HG02678 (cell line): Measurements from ENCODE around the gene LRRC8C.
"Not testable (repeated sequence)": the region's sequence is repeated elsewhere in the genome, so short reads cannot be mapped to it uniquely, and the experiment has no call there.

Experiments used
- ATAC-seq: cut with Tn5 transposase; IDR thresholded peaks from one replicate; pipeline ENCODE4 v1.9.1; 2021; ENCODE audit warnings: mild to moderate bottlenecking, moderate library complexity; ENCODE audit not compliant: unreplicated experiment

Gene LRRC8C

DNA sequence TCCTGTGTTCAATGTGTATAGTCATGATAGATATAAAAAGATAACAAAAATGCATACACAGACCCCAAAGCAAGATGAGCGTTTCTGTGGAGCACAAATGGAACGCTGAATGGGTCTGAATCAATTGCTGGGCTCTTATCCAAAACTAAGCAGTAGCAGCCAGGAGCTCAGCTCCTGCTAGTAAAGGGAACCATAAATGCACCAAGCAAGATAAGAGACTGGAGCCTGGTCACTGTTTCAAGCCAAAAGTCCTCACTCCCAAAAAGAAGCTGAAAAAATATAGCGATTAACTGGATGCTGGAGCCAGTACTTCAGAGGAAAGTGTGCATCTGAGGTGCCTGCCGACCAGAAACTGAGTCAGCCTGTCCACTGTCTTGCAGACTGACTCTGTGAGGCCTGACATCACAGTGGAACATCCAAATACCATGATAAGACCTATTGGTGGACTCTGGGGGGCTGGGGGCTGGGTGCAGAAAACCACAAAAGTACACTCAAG lies 68.9 kb downstream of the LRRC8C start:
- no peak for ATAC-seq

DNA sequence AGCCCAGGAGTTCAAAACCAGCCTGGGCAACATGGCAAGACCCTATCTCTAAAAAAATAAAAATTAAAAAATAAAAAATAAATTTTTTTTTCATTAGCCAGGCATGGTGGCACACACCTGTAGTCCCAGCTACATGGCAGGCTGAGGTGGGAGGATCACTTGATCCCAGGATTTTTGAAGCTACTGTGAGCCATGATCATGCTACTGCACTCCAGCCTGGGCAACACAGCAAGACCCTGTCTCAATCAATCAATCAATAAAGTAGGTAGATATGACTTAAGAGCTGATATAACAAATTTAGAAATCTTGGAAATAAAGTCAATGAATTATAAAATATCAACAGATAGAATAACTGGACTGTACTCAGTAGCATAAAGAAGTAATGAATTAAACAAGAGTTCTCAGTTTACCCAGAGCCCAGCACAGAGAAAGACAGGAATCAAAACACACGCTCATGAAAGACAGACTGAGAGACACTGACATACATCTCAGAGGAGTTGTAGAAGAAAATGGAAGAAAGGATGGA lies 69.7 kb downstream of the LRRC8C start:
- ATAC-seq: no peak

- ATAC-seq: no peak
Measured at GRCh38 chr1:89703469-89703868, 70.5 kb downstream of the LRRC8C start.

- ATAC-seq: no peak
Measured at GRCh38 chr1:89704014-89704413, 71.1 kb downstream of the LRRC8C start.

DNA sequence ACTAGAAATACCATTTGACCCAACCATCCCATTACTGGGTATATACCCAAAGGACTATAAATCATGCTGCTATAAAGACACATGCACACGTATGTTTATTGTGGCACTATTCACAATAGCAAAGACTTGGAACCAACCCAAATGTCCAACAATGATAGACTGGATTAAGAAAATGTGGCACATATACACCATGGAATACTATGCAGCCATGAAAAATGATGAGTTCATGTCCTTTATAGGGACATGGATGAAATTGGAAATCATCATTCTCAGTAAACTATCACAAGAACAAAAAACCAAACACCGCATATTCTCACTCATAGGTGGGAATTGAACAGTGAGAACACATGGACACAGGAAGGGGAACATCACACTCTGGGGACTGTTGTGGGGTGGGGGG lies 72.0 kb downstream of the LRRC8C start:
- ATAC-seq: not testable (repeated sequence)

- peak; percentile 81 for ATAC-seq
Measured at GRCh38 chr1:89705901-89706699, 73.2 kb downstream of the LRRC8C start.

- ATAC-seq: peak; percentile 30
Measured at GRCh38 chr1:89706700-89707012, 73.7 kb downstream of the LRRC8C start.

DNA sequence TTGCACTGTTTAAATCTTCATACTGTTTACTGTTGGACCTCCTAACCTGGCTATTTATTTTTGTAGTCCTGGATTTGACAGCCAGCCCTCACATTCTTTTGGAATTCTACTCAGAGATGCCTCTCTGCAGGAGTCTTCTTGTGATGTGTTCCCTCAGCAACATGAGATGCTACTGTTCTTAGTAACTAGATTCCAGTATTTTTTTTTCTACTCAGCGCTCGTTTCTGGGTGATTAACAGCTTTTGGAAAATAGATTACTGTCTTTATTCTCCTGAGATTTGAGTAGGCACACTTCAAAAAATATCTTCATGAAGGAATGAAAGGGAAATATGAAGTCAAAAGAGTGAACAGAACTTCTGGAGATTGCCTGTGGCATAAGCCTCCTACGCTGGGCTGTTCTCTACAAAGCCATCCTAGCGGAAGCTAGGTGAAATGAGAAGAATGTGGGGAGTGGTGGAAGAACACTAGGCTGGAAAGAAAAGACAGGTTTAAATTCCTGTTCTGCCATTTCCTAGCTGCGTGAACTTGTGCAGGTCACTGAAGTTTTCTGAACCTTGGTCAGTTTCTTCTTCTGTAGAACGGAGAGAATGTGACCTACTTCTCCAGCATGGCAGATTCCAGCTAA lies 75.9 kb downstream of the LRRC8C start:
- no peak for ATAC-seq

- ATAC-seq: no peak
Measured at GRCh38 chr1:89710498-89711139, 77.7 kb downstream of the LRRC8C start.

GRCh38 chr1:89711140-89711778 lies 78.3 kb downstream of the LRRC8C start:
- ATAC-seq: no peak

- ATAC-seq: no peak
Measured at GRCh38 chr1:89712420-89712819, 79.5 kb downstream of the LRRC8C start.

DNA sequence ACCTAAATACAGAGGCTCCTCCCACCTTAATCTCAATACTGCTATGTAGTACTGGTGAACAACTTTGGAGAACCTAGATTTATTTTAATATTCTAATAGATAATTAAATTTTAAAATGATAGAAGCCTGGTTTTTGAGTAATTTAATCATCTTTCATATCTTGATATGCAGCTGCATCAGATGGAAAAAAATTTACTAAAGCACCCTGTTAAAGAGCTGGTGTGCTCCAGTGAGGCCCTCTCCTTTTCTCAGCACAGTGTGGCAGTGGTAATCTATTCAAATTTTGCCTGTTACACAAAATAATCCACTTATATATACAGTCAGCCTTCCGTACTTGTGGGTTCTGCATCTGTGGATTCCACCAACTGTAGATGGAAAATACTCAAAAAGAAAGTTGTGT lies 82.8 kb downstream of the LRRC8C start:
- no peak for ATAC-seq

DNA sequence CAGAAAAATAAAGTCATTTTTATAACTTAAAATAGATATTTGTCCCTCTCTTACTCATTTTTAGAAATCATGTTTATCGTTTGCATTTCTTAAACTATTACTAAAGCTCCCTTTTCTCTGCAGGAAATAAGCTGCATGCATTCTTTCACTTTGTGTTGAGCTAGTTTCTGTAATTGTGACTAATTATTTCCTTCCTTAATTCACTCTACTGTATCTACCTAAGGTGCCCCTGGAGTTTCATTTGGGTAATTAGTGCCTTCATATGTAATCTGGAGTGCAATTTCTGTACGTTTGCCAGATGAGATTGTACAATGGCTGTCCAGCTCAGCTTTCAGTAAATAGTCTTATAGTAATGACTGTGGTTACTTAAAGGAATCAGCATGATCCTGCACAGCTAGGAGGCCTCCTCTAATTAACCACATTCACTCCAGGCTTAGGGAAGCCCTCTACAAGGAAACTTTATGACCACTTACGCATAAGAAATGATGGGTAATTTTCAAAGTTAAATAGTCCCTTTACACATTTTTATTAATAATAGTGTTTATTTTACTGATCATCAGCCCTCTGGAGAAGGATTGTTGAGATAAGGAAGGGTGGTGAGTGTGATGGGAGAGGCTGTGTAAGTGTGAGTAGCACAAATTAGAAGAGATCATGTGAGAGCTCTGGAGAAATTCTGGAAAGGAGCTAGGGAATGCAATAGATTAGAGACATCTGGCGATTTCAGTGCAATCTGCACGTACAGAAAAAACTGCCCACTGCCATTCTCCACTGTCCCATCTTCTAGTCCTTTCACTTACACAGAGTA lies 86.8 kb downstream of the LRRC8C start:
- peak; percentile 92 for ATAC-seq

DNA sequence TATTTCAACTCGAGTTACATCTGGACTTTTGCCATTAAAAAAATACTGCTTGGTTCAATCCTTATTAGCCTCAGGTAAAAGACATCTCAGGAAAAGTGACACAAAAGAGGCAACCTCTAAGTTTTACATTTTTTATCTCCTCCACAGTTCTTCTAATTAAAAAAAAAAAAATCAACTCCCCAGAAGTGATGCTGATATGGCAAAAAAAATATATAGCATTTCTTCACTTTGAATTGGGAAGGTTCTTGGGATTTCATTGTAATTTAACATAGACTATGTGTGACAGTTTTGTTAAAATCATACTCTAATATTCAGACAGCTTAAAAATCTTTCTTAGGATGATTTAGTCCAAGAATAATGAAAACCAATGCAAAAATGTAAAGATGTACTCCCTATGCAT lies 87.9 kb downstream of the LRRC8C start:
- ATAC-seq: no peak

GRCh38 chr1:89721351-89721750 lies 88.4 kb downstream of the LRRC8C start:
- no peak for ATAC-seq

DNA sequence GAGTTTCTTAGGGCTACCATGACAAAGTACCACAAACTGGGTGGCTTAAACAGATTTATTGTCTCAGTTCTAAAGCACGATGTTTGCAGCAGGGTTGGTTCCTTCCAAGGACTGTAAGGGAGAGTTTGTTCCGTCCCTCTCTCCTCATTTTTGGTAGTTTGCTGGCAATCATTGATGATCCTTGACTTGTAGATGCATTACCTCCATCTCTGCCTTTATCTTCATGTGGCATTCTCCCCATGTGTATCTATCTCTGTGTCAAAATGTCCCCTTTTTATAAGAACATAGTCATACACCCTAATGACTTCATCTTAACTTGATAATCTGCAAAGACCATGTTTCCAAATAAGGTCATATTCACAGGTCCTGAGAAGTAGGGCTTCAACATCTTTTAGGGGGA lies 90.2 kb downstream of the LRRC8C start:
- no peak for ATAC-seq

- no peak for ATAC-seq
Measured at GRCh38 chr1:89723863-89724262, 90.9 kb downstream of the LRRC8C start.

DNA sequence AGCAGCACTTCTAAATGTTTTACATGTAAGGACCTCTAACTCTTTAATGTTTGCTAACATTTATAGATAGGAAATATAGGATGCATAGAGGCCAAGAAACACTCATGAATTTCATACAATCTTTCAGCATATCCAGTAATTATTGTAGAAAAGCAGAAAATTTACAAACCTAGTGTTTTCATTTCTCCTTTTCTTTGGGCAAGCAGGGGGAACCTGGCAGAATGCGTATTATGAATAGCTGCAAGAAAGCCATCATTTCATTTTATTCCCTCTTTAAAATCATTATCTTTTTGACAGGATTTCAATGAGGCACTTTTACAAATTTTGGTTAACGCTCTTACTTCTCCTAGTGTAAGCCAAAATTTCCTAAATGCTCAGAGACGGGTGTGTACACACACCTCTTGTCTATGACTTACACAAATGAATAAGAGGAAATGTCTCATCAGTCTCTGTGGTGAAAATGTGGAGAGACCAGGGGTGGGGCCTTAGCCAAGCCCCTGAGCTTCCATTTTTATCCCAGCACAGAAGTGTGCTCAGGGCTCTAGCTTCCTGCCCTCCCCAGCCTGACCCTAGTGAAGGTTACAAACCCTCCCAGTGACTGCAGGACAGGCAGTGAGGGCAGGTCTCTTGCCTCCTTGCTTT lies 91.6 kb downstream of the LRRC8C start:
- ATAC-seq: peak; percentile 59

GRCh38 chr1:89725011-89725370 lies 92.1 kb downstream of the LRRC8C start:
- no peak for ATAC-seq

- ATAC-seq: no peak
Measured at GRCh38 chr1:89725631-89726030, 92.7 kb downstream of the LRRC8C start.
